HG02763 (cell line): Measurements from ENCODE around the gene NUMB.

Experiments
- ATAC-seq: cut with Tn5 transposase; IDR thresholded peaks from one replicate; pipeline ENCODE4 v1.9.1; 2021; ENCODE audit warnings: mild to moderate bottlenecking, moderate library complexity; ENCODE audit not compliant: unreplicated experiment

Gene NUMB

GRCh38 chr14:73236752-73237218, 221.6 kb downstream of the NUMB start:
- ATAC-seq, result no peak

GRCh38 chr14:73236157-73236556, 222.2 kb downstream of the NUMB start:
- no peak for ATAC-seq

DNA sequence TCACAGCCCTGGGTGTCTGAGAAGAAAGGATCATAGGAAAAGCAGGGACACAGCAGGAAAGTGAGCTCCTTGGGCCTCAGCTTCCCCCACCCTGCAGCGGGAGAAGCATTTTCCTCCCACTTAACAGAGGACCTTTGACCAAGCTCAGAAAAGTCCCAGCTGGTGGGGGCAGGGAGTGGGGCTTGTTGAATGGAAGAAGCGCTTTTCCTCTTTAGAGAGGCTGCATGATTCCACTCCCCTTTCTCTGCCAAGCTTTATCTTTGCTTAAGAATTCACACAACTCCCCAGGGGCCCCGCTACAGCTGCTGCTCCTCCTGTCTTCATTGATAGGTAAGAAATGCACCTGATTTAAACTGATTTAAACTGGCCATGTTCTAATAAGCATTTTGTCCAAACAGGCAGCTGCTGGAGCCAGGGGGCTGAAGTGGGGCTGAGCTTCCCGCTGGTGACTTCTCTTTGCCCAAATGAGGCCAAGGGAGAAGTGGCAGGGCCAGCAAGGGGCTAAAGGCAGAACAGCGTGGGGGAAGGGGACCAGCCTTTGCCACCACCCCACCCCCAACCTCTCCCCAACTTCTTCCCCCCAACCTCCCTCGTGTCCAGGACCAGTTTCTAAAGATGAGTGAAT, 222.7 kb downstream of the NUMB start:
- no peak for ATAC-seq

DNA sequence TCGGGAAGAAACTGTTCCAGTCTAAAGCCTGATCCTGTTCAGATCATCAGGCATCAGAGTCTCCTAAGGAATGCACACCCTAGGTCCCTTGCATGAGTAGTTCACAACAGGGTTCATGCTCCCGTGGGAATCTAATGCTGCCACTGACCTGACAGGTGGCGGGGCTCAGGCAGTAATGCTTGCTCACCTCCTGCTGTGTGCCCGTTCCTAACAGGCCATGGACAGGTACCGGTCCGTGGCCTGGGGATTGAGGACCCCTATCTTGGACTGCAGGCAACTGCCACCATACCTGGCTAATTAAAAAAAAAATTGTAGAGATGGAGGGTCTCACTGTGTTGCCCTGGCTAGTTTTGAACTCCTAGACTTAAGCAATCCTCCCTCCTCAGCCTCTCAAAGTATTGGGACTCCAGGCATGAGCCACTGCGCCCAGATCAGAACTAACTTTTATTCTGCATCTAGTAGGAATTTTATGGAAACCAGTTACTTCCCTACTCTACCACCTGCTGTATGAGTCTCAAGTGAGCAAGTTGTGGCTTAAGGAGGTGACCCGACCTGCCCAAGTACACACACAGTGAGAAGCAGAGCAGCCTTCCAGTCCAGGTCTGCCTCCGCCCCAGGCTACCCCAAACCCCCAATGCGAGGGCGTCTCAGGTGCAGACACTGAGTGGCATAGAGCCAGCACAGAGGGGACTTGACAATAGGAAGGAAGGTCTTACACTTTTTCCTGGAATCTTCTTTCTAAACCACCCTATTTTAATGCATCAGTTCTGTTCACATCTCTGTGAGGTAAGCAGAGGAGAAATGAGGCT, 223.6 kb downstream of the NUMB start:
- no peak for ATAC-seq

DNA sequence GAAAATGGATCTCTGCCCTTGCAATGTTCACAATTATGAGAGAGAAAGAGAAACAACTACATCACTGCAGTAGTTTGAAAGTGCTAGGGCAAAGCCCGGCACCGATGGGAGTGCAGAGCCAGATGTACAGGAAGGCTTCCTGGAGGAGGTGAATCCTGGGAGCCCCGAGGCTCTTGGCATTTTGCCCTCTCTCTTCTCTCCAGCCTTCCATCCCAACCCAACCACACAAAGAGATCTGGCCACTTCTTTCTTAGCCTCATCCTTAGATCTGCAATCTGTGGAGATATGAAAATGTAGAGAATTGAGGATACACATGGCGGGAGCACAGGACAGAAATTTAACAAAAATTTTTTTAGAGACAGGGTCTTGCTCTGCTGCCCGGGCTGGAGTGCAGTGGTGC, 224.3 kb downstream of the NUMB start:
- no peak for ATAC-seq

- no peak for ATAC-seq
These were observed 224.8 kb downstream of the NUMB start for GRCh38 chr14:73233564-73233963.

GRCh38 chr14:73232984-73233383, 225.4 kb downstream of the NUMB start:
- ATAC-seq, result no peak

GRCh38 chr14:73231981-73232851, 226.1 kb downstream of the NUMB start:
- no peak for ATAC-seq

DNA sequence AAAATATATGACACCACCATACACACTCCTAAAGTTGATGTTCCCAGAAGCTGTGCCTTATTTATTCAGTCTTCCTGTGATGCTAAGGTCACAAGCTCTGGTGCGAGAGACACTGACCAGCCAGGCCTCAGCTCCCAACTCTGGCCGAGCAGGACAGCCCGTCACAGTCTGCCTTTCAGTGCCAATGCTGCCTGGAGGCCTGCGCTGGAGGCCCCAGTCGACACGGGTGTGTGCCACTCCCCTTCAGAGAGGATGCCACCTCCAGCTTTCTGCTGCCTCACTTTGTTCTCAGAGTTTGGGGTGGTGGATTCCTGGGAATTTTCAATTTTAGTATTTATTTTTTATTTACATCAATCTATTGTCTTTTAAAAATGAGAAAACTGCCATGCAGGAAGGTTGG, 228.3 kb downstream of the NUMB start:
- no peak for ATAC-seq

GRCh38 chr14:73227812-73228781, 230.2 kb downstream of the NUMB start:
- no peak for ATAC-seq

DNA sequence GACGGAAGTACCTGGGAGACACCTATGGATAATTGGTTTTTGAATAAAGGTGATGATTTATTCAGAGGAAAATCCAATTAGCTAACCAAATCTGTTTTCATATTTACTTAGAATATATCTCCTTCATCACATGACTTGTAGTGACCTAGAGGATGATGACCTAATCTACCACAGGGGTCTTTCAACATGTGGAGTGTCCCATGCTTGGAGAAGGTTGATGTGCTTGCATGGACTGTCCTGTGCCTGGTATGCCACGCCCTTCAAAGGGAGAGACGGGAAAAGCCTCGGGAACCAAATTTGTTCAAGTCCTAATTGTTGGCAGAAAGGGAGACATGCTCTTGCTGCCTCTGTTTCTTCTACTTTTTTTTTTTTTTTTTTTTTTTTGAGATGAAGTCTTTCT, 232.8 kb downstream of the NUMB start:
- ATAC-seq, result no peak
